ENCODE results near the gene CRISPLD2. TPM values are rescaled to one million over a fixed set of nuclear protein-coding genes. Genes with fewer than 3 reads are reported as not detected.
"Not testable (repeated sequence)": the region's sequence is repeated elsewhere in the genome, so short reads cannot be mapped to it uniquely, and the experiment has no call there.

CRISPLD2 gene
- total RNA-seq, 2 donors from 2014 or later, result 1.9 to 4.2 TPM

DNA sequence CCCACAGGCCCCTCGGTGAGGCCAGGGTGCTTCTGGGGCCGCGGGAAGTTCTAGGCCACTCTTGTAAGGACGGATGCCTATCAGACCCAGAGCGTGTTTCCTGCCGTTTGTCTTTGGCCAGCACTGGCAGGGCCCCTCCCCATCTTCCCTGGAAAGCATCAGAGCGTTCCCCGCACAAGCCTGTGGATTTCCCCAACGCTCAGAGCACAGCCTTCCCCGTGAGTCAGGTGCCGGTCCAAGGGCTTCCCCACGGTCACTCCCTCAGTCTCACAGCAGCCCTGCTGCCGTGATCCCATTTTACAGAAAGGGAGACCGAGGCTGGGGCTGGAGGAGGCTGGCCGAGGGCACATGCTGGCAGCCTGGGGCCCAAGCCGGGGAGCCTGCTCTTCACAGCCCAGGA, 33.7 kb downstream of the CRISPLD2 start:
- no peak overlapping the region for H3K27ac Mint-ChIP-seq
- H3K27me3 Mint-ChIP-seq, result peaks cover 5% of the 10 kb centered on the region

DNA sequence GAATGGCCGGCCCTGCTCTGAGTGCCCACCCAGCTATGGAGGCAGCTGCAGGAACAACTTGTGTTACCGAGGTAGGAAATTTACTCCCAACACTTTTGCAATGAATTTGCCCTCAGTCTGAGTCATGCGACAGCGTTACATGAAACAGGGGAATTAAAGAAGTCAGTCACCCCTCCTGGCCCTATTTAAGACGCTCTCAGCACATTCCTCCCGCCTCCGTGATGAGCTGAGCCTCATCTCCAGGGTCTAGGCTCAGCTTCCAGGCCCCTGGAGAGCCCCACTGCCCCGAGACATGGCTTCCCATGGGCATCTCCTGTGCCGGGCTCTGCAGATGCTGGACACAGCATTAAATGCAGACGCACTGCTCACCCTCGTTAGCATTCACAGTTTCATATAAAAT, 35.0 kb downstream of the CRISPLD2 start:
- Mint-ChIP-seq H3K4me1 (no peaks in the 10 kb centered on the region), H3K27me3 (peaks cover 5% of the 10 kb centered on the region), H3K4me3 (no peak overlapping the region), H3K27ac (no peak overlapping the region), H3K36me3 (ENCODE audit: low read depth) (no peaks in the 10 kb centered on the region)
- no peaks in the 10 kb centered on the region for H3K9me3 ChIP-seq (ENCODE audit: control insufficient read depth, low read length, poor library complexity, severe bottlenecking)
- no peak for ATAC-seq
- no peak for DNase-seq

More for the DNA sequence above, 33.7 kb downstream of the CRISPLD2 start:
- DNase-seq (no peak), ATAC-seq (no peak)
- no peaks in the 10 kb centered on the region for H3K4me1 Mint-ChIP-seq
- no peaks in the 10 kb centered on the region for H3K9me3 ChIP-seq (ENCODE audit: control insufficient read depth, low read length, poor library complexity, severe bottlenecking)
- H3K36me3 Mint-ChIP-seq (ENCODE audit: low read depth), result no peaks in the 10 kb centered on the region
- H3K4me3 Mint-ChIP-seq, result no peak overlapping the region

DNA sequence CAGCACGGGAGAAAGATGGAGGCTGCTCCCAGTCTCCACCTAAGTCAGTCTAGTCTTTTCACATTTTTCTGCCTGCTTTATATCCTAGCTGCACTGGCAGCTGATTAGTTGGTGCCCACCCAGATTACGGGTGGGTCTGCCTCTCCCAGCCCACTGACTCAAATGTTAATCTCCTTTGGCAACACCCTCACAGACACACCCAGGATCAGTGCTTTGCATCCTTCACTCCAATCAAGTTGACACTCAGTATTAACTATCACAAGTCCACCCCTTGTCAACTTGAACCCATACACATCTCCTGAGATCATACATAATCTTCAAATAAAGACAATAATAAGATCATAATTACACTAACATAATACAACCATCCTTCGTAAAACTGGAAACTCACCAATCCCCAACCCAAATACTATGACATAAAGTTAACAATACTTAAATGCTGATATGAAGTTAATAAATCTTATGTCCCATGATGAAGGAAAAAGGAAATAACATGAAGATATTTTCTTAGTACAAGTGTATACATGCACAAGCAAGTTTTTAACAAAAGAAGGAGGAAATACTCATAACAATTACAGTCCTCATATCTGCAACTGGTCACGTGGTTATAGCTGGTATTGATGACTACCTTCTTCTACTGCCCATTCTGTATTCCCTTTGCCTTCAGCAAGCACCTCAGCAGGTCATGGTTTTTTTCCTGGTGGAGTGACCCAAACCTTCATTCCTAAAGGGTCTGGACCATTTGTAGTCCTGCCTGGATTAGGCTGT, 35.8 kb downstream of the CRISPLD2 start:
- not testable (repeated sequence) for DNase-seq; H3K4me3 Mint-ChIP-seq; H3K9me3 ChIP-seq (ENCODE audit: control insufficient read depth, low read length, poor library complexity, severe bottlenecking); ATAC-seq; H3K4me1 Mint-ChIP-seq; H3K27me3 Mint-ChIP-seq; H3K36me3 Mint-ChIP-seq (ENCODE audit: low read depth); H3K27ac Mint-ChIP-seq

DNA sequence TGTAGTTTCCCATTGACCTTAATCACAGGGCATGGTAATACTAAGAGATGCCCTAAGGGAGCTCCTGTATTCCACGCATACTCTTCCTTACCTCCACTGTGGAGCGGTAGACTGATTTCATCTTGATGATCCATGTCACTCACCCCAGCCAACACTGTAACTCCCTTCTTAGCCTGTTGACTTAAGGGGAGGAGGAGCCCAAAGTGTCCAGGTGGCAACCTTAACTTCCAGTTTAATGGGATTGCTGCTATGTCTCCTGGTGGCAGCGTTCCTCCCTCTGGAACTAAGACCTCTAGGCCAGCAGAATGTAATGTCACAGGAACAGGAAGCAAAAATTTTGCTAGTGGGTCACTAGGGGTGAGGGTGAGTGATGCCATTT, 36.4 kb downstream of the CRISPLD2 start:
- H3K27me3 Mint-ChIP-seq; H3K9me3 ChIP-seq (ENCODE audit: control insufficient read depth, low read length, poor library complexity, severe bottlenecking); DNase-seq; H3K36me3 Mint-ChIP-seq (ENCODE audit: low read depth); ATAC-seq; H3K4me3 Mint-ChIP-seq; H3K27ac Mint-ChIP-seq; H3K4me1 Mint-ChIP-seq: not testable (repeated sequence)

DNA sequence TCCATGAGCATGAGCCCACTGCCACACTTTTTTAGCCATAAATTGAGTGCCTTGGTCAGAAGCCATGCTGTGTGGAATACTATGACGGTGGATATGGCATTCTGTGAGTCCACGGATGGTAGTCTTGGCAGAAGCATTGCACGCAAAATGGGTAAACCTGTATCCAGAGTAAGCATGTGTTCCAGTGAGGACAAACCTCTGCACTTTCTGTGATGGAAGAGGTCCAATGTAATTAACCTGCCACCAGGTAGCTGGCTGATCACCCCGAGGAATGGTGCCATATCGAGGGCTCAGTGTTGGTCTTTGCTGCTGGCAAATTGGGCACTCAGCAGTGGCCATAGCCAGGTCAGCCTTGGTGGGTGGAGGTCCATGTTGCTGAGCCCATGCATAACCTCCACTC, 37.0 kb downstream of the CRISPLD2 start:
- not testable (repeated sequence) for ATAC-seq; H3K27me3 Mint-ChIP-seq; H3K27ac Mint-ChIP-seq; H3K4me3 Mint-ChIP-seq; H3K4me1 Mint-ChIP-seq; H3K36me3 Mint-ChIP-seq (ENCODE audit: low read depth); H3K9me3 ChIP-seq (ENCODE audit: control insufficient read depth, low read length, poor library complexity, severe bottlenecking); DNase-seq

DNA sequence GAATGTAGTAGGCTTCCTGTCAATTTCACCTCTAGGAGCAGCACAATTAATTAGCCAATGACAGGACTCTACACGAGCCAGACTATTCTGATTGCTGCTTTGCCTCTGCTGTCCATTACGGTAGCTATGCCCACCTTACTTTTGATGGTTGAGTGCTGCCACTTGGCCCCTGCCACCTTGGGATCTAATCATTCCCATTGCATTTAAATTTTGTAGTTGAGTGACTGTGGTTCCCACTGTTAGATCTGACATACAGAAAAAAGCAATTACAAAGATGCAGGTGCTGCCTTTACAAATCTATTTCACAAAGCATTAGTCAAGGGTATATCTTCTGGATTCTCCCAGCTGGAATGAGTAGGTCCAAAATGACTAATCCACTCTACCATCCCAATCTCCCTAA, 39.9 kb downstream of the CRISPLD2 start:
- H3K27ac Mint-ChIP-seq, result no peak overlapping the region
- H3K27me3 Mint-ChIP-seq, result no peaks in the 10 kb centered on the region
- H3K9me3 ChIP-seq (ENCODE audit: control insufficient read depth, low read length, poor library complexity, severe bottlenecking), result no peaks in the 10 kb centered on the region
- no peak for ATAC-seq
- no peak overlapping the region for H3K4me3 Mint-ChIP-seq
- H3K4me1 Mint-ChIP-seq, result no peaks in the 10 kb centered on the region
- peaks cover 4% of the 10 kb centered on the region for H3K36me3 Mint-ChIP-seq (ENCODE audit: low read depth)
- no peak for DNase-seq

DNA sequence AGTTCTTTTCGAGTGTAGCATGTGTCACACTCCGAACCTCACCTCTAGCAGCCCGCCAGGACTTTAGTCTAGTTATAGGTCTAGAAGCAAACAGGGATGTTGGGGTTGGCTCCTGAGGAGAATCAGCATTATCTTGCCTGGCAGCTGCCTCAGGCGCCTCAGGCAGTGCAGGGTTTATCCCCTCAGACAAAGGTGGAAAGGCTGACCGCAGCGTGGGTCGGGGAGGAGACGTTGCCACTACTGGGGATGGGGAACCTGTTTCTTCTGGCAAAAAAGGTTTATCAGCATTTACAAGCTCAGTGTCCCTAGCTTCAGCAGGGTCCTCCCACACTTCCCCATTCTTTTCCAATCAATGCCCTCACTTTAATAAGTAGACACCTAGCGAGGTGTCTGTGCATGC, 40.6 kb downstream of the CRISPLD2 start:
- no peaks in the 10 kb centered on the region for H3K9me3 ChIP-seq (ENCODE audit: control insufficient read depth, low read length, poor library complexity, severe bottlenecking)
- Mint-ChIP-seq H3K27me3 (no peaks in the 10 kb centered on the region), H3K36me3 (ENCODE audit: low read depth) (peaks cover 4% of the 10 kb centered on the region), H3K4me3 (no peak overlapping the region), H3K4me1 (no peaks in the 10 kb centered on the region), H3K27ac (no peak overlapping the region)
- DNase-seq (no peak), ATAC-seq (no peak)

DNA sequence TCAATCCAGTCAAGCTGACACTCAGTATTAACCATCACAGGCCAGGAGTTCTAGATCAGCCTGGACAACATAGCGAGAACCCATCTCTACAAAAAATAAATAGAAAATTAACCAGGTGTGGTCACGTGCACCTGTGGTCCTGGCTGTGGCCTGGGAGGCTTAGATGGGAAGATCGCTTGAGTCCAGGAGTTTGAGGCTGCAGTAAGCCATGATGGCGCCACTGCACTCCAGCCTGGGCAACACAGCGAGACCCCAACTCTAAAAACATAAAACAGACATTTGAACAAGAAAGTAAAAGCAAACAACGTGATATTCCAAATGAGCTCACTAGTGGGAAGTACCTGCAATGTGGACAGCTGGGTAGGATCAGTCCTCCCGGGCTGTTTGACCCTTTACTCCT, 41.9 kb downstream of the CRISPLD2 start:
- H3K4me1 Mint-ChIP-seq, result peaks cover 3% of the 10 kb centered on the region
- H3K36me3 Mint-ChIP-seq (ENCODE audit: low read depth), result peaks cover 4% of the 10 kb centered on the region
- no peaks in the 10 kb centered on the region for H3K27me3 Mint-ChIP-seq
- no peak overlapping the region for H3K4me3 Mint-ChIP-seq
- DNase-seq (no peak), ATAC-seq (no peak)
- no peak overlapping the region for H3K27ac Mint-ChIP-seq
- H3K9me3 ChIP-seq (ENCODE audit: control insufficient read depth, low read length, poor library complexity, severe bottlenecking), result no peaks in the 10 kb centered on the region

DNA sequence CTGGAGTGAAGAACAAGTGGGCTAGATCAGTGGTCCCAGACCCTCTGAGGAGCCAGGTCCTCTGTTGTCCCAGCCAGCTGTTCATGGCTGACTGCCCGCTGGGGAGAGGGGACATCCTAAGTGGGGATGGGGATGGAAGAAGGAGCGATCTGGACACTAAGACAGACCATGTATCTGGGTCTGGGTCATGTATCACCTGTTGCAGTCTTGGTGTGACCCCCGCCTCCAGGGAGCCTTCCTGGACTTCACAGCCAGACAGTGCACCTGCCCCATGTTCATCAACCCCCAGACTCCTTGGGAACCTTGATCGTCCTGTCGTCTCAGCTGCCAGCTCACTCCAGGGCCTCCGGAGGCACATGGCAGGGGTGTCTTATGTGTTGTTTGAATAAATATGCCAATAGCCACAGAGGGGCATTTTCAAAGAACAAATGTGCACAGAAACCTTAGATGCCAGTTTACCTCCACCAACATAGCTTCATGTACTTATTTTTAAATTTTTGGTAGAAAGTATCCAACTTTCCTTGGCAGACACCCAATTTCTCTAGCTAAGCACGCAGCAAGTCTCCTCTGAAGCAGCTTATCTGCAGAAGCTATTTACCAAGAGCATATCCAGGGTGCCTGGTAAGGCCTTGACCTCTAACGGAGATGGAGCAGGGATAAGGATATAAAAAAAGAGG, 43.2 kb downstream of the CRISPLD2 start:
- no peak for DNase-seq
- no peak overlapping the region for H3K27ac Mint-ChIP-seq
- peaks cover 3% of the 10 kb centered on the region for H3K4me1 Mint-ChIP-seq

DNA sequence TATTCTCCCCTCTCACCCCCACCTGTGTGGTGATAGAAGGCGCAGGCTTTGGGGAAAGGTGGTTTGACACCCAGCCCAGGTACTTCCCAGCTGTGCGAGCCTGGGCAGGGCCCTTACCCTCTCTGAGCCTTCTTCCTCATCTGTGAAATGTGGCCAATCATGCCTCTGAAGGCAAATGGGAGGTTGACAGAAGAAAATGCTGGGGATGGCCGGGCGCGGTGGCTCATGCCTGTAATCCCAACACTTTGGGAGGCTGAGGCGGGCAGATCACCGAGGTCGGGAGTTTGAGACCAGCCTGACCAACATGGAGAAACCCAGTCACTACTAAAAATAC, 43.7 kb downstream of the CRISPLD2 start:
- H3K36me3 Mint-ChIP-seq (ENCODE audit: low read depth), result peaks cover 4% of the 10 kb centered on the region
- H3K27ac Mint-ChIP-seq, result no peak overlapping the region
- H3K4me3 Mint-ChIP-seq, result no peak overlapping the region
- H3K4me1 Mint-ChIP-seq, result peaks cover 3% of the 10 kb centered on the region
- no peaks in the 10 kb centered on the region for H3K9me3 ChIP-seq (ENCODE audit: control insufficient read depth, low read length, poor library complexity, severe bottlenecking)
- ATAC-seq, result no peak
- no peak for DNase-seq
- no peaks in the 10 kb centered on the region for H3K27me3 Mint-ChIP-seq

More for the DNA sequence above, 43.2 kb downstream of the CRISPLD2 start:
- Mint-ChIP-seq H3K4me3 (no peak overlapping the region), H3K36me3 (ENCODE audit: low read depth) (peaks cover 4% of the 10 kb centered on the region), H3K27me3 (no peaks in the 10 kb centered on the region)
- ATAC-seq, result no peak
- no peaks in the 10 kb centered on the region for H3K9me3 ChIP-seq (ENCODE audit: control insufficient read depth, low read length, poor library complexity, severe bottlenecking)

DNA sequence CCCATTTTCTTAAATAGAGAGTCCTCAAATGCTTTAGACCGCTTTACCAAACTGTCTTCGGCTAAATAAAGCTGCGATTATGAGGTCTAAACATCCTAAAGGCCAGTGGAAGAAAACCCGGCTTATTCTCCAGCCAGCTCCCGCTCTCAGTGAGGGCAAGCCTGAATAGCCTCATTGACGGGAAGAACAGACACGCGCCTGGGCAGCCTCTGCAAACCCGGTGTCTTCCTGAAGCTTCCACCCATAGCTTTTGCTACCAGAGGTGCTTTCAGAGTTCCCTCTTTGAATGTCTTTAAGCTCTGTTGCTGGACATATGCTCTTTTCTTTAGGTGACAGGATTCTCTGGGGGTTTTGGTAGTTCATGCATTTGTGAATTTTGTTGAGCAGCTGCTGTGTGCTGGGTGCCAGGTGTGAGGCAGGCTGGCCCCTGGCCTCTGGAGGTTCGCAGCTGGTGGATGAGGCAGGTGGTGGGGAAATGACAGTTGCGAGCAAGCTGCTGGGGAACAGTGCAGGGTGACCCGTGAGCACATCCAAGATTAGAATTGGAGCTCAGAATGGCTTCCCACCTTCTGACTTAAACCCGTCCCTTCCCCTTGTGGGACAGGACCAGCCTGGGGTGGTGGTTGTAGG, 44.7 kb downstream of the CRISPLD2 start:
- H3K36me3 Mint-ChIP-seq (ENCODE audit: low read depth), result peaks cover 4% of the 10 kb centered on the region
- no peak overlapping the region for H3K27ac Mint-ChIP-seq
- no peak overlapping the region for H3K4me3 Mint-ChIP-seq
- ATAC-seq (no peak), DNase-seq (no peak)
- H3K4me1 Mint-ChIP-seq, result peaks cover 3% of the 10 kb centered on the region
- no peaks in the 10 kb centered on the region for H3K27me3 Mint-ChIP-seq
- H3K9me3 ChIP-seq (ENCODE audit: control insufficient read depth, low read length, poor library complexity, severe bottlenecking), result no peaks in the 10 kb centered on the region

DNA sequence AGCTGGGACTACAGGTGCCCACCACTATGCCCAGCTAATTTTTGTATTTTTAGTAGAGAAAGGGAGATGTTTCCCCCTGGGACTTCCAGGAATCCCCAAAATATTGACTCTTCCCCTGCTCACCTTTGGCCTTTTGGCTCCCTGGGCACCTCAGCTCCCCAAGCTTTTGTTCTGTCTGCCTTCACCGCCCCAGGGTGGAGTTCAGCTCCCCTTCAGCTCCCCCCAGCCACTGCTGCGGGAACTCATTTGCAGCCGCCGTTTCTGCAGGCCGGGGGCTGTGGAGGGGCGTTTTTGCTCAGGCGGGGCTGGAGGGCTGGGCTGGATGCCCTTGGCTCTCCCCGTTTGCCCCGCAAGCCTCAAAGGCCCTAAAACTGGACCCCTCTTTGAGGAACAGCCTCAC, 47.9 kb downstream of the CRISPLD2 start:
- H3K27me3 Mint-ChIP-seq, result no peaks in the 10 kb centered on the region
- H3K4me3 Mint-ChIP-seq, result no peak overlapping the region
- peaks cover 3% of the 10 kb centered on the region for H3K4me1 Mint-ChIP-seq
- no peaks in the 10 kb centered on the region for H3K36me3 Mint-ChIP-seq (ENCODE audit: low read depth)
- H3K27ac Mint-ChIP-seq, result no peak overlapping the region
- ATAC-seq (no peak), DNase-seq (no peak)
- H3K9me3 ChIP-seq (ENCODE audit: control insufficient read depth, low read length, poor library complexity, severe bottlenecking), result no peaks in the 10 kb centered on the region

DNA sequence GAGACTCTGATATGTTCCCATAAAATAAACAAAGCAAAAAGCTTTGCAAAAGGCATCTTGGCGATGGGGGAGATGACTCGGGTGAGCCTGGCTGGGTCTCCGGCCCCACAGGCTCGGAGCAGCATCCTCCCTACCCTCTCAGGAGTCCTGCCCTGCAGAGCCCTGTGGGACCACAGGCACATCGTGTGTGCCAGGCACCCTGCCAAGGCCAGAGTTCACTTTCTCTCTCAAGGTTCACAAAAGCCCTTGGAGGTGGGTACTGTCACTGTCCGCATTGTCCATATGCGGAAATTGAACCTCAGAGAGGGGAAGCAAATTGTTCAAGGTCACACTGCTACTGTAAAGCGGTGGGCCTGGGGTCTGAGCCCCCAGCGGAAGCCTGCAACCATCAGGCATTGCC, 48.5 kb downstream of the CRISPLD2 start:
- no peaks in the 10 kb centered on the region for H3K36me3 Mint-ChIP-seq (ENCODE audit: low read depth)
- H3K27ac Mint-ChIP-seq, result no peak overlapping the region
- ATAC-seq, result no peak
- no peak overlapping the region for H3K4me3 Mint-ChIP-seq
- H3K9me3 ChIP-seq (ENCODE audit: control insufficient read depth, low read length, poor library complexity, severe bottlenecking), result no peaks in the 10 kb centered on the region
- peaks cover 3% of the 10 kb centered on the region for H3K4me1 Mint-ChIP-seq
- no peaks in the 10 kb centered on the region for H3K27me3 Mint-ChIP-seq
- DNase-seq, result no peak

Data from T-helper 17 cell (primary cell).